Measurements from ENCODE around the gene SGIP1.

The SGIP1 gene

GRCh38 chr1:66521721-66522365 is 12.1 kb upstream of the SGIP1 start:
- DNase-seq: no peak

GRCh38 chr1:66523562-66523961 is 10.4 kb upstream of the SGIP1 start:
- no peak for DNase-seq

- no peak for DNase-seq
Observed at GRCh38 chr1:66525086-66525485, 8.9 kb upstream of the SGIP1 start.

GRCh38 chr1:66526036-66526435 is 7.9 kb upstream of the SGIP1 start:
- DNase-seq: no peak

- DNase-seq: no peak
Observed at GRCh38 chr1:66526991-66527390, 7.0 kb upstream of the SGIP1 start.

GRCh38 chr1:66527686-66528085 is 6.3 kb upstream of the SGIP1 start:
- DNase-seq: no peak

GRCh38 chr1:66528580-66528979 is 5.4 kb upstream of the SGIP1 start:
- no peak for DNase-seq

- no peak for DNase-seq
Observed at GRCh38 chr1:66532214-66532613, 1.7 kb upstream of the SGIP1 start.

GRCh38 chr1:66532798-66533783 is 862 bp upstream of the SGIP1 start:
- DNase-seq: no peak

- DNase-seq: no peak
Observed at GRCh38 chr1:66535061-66535460, 1.1 kb downstream of the SGIP1 start.

- no peak for DNase-seq
Observed at GRCh38 chr1:66535853-66536252, 1.9 kb downstream of the SGIP1 start.

- DNase-seq: no peak
Observed at GRCh38 chr1:66537718-66538117, 3.8 kb downstream of the SGIP1 start.

- DNase-seq: no peak
Observed at GRCh38 chr1:66539491-66539890, 5.5 kb downstream of the SGIP1 start.

- no peak for DNase-seq
Observed at GRCh38 chr1:66540434-66541032, 6.6 kb downstream of the SGIP1 start.

- DNase-seq: no peak
Observed at GRCh38 chr1:66542314-66542713, 8.4 kb downstream of the SGIP1 start.

GRCh38 chr1:66542811-66543767 is 9.1 kb downstream of the SGIP1 start:
- DNase-seq: no peak

- DNase-seq: no peak
Observed at GRCh38 chr1:66546047-66546810, 12.3 kb downstream of the SGIP1 start.

GRCh38 chr1:66549017-66549416 is 15.1 kb downstream of the SGIP1 start:
- DNase-seq: no peak

- no peak for DNase-seq
Observed at GRCh38 chr1:66550243-66550642, 16.3 kb downstream of the SGIP1 start.

- no peak for DNase-seq
Observed at GRCh38 chr1:66552287-66552686, 18.3 kb downstream of the SGIP1 start.

GRCh38 chr1:66552829-66553228 is 18.9 kb downstream of the SGIP1 start:
- no peak for DNase-seq

GRCh38 chr1:66553846-66554245 is 19.9 kb downstream of the SGIP1 start:
- no peak for DNase-seq
